Measurements from ENCODE around the gene LHFPL2.

LHFPL2 gene

DNA sequence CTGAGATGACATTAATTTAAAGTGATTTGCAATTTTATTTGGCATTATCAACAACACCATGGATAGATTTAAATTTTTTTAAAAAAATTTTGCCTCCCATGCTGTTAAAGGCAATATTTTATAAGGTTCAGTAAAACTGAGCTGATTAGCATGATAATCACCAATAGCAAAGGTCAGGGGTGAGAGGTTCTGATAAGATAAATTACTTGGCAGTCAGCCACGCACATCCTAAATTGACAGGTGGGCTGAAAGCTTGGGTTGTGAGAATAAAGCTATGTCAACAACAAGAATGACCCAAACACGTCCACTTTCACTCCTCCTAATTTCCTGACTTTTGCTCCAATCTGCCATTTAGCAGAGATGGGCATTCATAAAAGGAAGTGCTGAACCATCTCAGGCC, 127.1 kb downstream of the LHFPL2 start:
- no peak for DNase-seq (ENCODE audit: low read depth)

- DNase-seq (ENCODE audit: low read depth) = no peak
Measured at GRCh38 chr5:78519198-78519941, 129.2 kb downstream of the LHFPL2 start.

DNA sequence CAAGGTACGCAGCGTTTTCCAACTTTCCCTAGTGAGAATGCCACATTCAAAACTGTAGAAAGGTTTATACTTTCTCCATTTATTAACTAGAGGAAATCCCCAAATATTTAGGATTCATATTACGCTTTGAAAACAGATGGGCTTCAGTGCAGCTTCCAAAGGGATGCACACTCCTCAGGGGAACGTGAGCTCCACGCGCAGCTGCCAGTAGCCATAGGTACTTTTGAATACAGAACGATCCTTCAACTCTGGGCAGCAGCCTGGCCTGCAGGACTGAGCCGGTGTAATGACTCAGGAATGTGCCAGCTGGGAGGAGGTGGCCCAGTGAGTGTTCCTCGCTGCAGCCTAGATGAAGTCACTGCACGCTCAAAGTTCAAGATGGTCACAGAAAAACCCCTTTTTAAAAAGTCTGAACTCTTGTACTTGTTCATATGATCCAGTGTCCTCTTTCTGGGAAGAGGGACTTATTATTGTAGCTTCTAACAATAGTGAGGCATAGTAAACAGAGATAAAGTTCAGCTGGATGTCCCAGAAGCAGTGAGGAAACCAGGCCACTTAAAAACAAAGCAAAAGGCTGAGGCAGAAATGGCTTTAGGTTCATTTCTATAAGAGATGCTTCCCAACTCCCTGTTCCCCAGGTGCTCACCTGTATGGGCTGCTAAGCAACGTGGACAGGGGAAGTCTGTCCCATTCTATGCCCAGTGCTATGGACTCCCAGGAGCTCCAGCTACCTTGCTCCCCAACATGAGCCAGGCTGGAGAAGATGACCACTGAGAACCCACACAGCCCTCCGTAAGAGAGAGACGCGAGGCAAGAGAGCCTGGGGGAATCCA, 130.0 kb downstream of the LHFPL2 start:
- DNase-seq (ENCODE audit: low read depth) = no peak

DNA sequence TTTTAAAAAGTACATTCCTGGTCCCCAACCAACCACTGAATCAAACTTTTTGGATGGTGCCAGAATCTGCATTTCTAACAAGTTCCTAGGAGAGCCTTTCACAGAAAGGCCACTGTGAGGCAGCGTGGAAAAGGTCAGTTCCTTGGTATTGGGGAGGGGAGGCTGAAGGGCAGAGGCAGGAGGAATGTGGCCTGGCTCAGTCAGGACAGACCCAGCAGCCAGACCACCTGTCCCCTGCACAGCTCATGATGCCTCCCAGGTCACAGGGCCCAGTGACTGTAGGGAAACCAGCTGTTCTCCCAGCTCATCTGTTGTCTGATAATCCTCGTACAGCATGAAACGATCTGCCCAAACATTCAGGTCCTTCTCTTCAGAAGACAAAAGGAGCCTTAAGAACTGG, 132.9 kb downstream of the LHFPL2 start:
- DNase-seq (ENCODE audit: low read depth) = no peak

- no peak for DNase-seq (ENCODE audit: low read depth)
Measured at GRCh38 chr5:78514427-78515330, 133.9 kb downstream of the LHFPL2 start.

DNA sequence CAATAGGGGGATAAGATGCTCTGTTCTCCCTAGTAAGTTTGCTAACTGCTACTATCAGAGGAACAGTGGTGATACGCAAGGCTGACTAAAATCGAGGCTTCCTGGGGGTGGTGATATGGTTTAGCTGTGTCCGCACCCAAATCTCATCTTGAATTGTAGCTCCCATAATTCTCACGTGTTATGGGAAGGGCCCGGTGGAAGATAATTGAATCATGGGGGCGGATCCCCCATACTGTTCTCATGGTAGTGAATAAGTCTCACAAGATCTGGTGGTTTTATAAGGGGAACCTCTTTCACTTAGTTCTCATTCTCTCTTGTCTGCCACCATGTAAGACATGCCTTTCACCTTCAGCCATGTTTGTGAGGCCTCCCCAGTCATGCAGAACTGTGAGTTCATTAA, 135.1 kb downstream of the LHFPL2 start:
- no peak for DNase-seq (ENCODE audit: low read depth)

DNA sequence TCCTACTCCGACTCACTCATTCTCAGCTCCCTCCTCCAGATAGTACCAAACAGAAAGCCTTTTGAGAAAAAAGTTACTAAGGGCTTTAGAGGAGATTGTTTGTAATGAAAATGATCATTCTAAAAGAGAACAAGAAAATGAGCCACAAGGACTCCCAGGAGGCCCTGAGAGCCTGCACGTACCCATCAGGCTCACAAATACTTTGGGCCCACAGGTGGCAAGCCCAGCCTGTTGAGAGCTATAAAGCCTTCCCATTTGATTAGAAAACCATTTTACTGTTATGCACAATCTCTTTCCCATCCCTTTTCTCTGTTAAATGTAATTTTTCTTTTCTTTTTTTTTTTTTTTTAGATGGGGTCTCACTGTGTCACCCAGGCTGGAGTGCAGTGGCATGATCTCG, 136.1 kb downstream of the LHFPL2 start:
- no peak for DNase-seq (ENCODE audit: low read depth)

- DNase-seq (ENCODE audit: low read depth) = no peak
Measured at GRCh38 chr5:78511121-78511906, 137.3 kb downstream of the LHFPL2 start.

DNA sequence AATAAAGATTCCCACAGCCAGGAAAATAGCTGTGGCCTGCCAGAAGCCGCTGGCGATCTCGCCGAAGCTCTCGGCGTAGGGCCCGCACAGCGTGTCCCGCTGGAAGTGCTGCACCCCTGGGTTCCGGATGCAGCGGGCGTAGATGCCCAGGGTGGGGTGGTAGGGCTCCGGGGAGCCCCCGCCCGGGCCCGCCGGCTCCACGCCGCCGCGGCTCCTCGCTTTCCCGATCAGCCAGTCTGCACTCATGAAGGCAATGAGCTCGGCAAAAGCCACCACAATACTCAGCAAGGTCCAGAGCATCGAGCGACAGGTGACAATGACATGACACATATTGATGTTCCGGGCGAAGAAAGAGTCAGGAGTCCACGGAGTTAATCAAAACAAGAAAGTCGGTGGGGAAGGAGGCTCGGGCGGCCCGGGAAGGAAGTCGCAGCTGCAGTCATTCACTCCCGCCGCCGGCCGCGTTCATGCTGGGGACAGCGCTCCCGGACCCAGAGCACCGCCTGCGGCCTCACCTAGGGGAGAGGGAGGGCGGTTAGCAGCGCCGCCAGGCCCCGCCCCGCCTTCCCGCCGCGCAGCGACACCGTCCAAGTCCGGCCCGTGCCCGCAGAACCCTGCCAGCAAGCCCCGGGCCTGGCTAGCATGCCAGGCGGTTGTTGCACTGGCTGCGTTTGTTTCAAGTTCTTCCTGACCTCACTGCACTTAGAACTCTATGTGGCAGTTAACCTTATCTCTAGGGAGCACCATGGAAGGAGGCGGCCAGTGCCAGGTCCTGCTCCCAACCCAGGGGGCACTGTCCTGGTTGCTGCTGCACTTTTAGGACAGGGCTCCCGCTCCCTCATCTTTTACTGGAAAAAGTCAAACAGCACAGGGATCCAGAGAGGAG, 138.4 kb downstream of the LHFPL2 start:
- DNase-seq (ENCODE audit: low read depth) = peak; percentile 13

DNA sequence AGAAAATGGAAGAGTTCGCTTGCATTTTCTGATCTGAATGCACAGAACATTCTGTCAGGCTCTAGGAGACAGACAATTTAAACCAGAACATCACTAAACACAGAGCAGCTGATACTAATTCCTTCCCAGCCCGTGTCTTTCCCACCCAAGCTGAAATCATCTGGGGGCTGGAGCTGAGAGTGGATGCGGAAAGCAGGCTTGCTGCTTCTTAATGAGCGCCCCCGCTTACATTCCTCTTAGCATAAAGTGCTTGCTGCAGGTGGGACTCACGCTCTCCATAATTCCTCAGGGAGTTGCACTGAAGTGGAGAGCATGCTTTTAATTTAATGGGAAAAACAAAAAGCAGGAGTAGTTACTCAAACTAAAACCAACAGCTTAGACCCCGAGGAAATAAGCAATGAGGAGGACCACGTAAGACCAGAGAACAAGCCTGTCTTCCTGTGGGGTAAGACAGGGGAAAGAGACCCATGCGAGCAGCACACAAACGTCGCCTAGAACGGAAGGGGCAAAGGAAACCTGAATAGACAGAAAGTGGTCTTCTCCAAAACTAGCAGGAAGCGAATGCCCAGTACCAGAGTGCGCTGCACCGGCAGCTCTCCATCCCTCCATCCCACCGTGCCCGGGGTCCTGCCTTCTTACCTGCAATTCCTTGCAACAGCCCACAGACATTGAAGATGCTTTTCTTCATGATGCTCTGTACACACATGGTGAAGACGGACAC, 139.3 kb downstream of the LHFPL2 start:
- no peak for DNase-seq (ENCODE audit: low read depth)

GRCh38 chr5:78508186-78508765, 140.3 kb downstream of the LHFPL2 start:
- no peak for DNase-seq (ENCODE audit: low read depth)

- no peak for DNase-seq (ENCODE audit: low read depth)
Measured at GRCh38 chr5:78507531-78507930, 141.0 kb downstream of the LHFPL2 start.

DNA sequence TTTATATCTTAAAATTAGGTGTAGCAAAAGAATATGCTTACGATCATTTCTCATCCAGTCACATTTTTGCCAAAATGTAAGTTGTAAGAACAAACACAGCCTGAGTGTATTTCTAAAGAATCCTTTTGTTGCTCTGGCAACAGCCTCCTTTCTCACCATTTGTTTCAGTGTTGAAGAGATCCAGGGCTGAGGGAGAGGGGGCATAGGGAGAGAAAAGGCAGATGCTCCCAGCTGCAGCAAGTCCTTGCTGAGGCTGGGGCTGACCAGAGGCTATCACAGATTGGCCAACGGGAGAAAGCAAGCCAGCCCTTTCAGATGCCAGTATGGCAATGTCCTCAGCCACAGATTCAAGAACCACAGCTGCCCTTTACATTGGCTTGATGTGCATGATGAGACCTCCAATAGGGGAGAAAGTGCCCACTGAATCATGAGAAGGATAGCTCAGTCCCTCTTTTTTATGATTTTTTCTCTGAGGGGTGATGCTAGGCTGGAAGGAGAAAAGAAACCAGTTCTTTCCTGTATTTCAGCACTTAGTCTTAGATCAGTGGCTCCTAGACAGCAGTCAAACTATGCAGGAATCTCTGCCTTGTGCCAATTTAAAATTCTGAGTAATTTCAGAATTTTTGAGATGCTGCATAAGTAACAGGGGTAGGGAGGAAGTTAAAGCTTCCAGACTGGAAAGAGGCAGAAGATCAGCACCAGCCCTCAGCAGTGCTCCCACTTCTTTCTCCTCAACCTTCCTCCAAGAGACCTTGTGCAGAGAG, 142.1 kb downstream of the LHFPL2 start:
- no peak for DNase-seq (ENCODE audit: low read depth)

DNA sequence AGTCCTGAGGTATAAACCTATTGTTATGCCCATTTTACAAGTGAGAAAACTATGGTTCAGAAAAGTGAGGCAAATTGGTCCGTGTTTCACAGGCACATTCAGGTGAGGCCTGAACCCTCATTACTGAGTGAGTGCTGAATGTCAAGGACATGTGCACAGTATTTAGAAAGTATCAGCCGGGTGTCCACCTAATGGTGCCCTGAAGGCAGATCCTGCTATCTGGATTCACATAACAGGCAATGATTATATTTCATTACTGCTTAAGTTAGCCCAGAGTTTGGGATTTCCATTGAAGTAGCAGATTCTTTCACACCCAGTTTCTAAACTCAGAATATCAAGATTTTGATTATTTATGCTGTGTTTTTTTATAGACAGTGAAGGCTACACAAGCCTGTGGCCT, 142.7 kb downstream of the LHFPL2 start:
- DNase-seq (ENCODE audit: low read depth) = no peak

DNA sequence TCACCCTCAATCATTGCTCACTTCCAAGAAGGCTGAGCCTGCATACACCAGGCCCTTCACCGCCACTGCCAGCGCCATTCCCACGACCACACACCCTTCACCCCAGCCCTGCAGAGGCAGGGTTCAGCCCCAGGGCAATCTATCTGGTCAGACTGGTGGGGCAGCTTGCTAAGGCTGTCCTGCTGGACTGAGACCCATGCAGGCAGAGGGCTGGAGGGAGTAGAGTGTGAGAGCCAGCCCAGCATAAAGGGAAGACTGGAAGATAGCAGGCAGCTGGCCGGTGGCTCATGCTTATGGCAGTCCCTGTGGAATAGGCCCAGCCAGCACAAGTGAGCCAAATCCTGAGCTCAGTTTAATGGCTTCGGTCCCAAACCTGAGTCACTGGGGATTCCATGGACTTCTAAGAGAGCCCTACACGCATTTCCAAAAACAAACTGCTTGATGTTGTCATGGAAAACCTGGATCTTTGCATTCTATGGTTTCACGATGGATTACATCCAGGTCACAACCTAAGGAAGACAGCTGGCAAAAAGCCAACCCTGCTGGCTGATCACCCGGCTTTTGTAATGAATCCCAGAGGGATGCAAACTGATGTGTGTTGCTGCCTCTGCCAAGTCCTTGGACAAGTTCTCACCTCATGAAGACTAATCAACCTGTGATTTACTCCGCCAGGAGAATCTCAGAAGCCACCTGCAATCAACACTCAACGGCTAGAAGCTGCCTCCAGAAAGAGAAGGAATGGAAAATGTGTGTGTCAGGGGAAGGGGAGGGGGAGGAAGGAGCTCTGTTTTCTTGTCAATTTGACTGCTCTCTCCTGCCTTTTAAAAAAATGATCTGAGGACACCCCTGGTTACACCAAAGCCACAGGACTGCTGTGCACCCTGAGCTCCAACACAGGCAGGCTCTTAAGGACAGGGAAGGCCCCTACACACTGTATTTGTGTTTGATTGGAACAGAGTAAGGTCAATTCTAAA, 143.6 kb downstream of the LHFPL2 start:
- no peak for DNase-seq (ENCODE audit: low read depth)

DNA sequence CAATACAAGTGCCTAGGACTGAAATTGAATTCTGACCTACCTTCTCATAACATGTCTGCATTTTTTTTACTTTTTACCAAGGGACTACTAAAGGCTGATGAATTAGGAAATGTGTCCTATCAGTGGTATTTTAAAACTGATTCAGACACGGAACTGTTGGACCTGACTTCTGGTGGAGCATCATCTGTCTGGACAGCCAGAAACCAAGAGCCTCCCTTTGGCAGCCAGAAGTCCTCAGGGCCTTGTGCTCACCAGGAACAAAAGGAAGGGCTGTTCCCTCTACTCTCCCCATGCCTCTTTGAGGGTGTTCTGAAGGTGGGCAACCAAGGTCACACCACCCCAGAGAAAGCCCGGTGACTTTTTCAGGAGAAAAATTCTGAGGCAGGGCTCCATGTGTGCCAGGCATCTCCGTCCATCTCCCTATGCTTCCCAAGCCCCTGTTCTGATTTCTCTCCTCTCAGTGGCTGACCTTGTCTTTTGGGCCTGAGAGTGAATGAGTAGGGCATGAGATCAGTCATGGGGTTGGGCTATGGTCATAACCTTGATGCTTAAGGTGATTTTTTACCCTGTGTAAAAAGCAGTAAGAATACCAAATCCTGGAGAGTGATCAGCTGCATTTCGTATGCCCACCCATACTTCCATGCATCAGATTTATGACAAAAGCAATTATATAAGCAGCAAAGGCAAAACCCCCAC, 144.5 kb downstream of the LHFPL2 start:
- no peak for DNase-seq (ENCODE audit: low read depth)

All from stimulated activated CD8-positive, alpha-beta memory T cell treated with anti-CD3 and anti-CD28 coated beads, Interleukin-12 subunit alpha, Interleukin-12 subunit beta, amount 100 ng/mL, for 4 hours (primary cell).